HG02884 (cell line): Measurements from ENCODE around the gene PI4K2A.

ENCODE experiments used
- ATAC-seq: cut with Tn5 transposase; IDR thresholded peaks from one replicate; pipeline ENCODE4 v1.9.1; 2021; ENCODE audit warnings: mild to moderate bottlenecking, moderate library complexity; ENCODE audit not compliant: unreplicated experiment

The PI4K2A gene

DNA sequence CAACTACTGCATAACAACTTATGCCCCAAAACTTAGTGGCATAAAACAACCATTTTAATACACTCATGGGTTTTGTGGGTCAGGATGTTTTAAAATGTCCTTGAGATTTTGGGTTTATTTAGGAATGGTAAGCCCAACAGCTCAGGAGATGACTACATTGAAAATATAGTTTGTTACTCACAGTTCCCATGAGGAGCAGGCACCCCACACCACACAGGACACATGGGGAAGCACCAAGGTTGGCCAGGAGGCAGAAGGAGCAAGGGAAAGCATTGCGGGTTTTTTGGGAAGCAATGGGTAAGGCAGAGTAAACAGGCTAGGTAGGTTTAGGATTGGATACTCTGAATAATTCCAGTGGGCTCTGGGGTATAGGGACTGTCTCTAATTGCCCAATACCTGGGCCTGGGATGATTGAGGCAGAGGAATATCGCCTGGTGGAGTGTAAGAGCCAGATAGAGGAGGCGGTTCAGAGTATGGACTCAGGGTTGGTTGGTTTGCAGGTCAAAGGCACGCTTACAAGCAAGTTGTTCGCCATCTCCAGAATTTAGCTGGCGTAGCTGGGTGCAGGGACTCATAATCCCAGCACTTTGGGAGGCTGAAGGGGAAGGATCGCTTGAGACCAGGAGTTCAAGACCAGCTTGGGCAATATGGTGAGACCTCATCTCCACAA, 63.1 kb downstream of the PI4K2A start:
- ATAC-seq, result no peak

DNA sequence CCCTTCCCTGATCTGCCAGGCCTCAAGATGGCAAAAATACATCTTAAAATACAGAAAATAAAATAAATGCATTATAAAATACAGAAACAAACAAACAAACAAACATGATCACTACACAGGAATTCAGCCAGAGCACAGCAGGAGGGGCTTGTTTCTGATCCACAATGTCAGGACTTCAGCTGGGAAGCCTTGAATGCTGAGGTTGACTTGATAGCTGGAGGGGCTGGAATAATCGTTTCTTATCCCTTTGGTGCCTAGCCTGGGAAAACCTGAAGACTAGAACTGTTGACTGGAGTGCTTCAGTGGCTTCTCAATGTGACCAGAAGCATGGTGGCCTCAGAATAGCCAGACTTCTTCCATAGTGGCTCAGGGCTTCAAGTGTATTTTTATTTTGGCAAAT, 63.9 kb downstream of the PI4K2A start:
- ATAC-seq, result no peak

DNA sequence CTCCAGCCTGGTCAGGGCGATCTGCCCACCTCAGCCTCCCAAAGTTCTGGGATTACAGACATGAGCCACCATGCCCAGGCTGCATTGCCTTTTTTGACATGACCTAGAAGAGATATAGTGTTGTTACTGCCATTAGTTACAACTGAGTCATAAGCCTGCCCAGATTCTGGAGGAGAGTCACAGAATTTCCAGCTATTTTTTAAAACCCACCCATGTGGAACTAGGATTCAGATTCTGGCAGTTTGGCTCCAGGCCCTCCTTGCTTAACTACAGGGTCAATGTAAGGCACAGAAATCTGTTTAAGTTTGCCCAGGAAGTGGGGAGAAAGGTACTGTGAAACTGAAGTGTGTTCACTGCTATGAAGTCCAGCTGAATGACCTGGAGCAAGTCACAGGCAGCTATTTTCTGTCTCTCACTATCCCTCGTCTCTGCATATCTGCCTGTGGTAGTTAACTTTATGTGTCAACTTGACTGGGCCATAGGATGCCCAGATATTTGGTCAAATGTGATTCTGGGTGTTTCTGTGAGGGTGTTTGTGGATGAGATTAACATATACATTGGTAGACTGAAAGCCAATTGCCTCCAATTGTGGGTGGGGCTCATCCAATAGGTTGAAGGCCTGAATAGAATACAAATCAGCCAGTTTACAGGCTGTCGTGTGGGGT, 64.7 kb downstream of the PI4K2A start:
- ATAC-seq, result no peak

DNA sequence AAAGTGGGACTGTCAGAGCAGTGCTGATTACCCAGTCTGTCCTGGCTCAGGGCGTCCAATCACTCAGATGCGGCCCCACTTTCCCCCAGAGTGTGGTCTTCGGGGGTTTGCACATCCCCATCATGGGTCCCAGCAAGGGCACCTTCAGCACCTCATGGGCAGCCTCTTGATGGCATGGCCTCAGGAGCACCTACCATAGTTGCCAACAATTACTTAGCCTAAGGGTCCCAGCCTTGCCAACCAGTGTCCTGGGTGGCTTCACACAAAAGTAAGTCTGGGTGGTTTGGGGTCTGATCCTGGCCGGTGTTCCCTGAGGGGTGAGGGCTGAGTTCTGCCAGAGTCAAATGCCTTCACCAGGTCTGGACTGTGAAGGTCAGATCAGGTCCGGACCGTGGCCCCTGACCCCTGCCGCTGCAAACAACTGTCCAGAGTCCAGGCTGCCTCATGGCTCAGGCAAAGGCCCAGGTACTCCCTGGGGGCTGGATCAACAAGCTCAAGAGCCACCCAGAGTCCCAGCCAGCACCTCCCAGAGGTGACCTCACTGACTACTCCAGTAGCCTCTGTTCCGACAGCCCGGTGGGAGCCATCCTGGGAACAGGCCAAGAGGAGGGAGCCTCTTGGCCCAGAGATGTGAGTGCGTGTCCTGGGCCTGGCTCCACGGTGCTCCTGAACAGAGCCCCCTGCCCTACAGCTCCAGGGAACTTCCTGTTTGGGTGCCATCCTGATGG, 66.8 kb downstream of the PI4K2A start:
- no peak for ATAC-seq

DNA sequence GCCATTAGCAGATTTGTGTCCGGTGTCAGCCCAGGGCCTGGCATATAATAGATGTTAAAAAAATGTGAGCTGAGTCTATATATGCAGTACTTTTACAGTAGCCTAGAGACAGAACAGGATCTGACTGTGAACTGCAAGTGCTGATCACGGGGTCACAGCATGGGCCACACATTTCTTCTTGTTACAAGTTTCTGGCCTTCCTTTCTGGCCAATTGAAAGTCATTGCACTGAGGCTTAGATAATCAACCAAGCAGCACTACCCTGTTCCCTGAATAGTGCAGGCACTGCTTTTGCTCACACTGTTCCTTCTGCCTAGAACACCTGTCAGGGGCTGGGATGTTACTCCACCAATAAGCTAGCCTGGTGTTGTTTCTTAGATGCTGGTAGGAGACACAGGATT, 67.7 kb downstream of the PI4K2A start:
- no peak for ATAC-seq

DNA sequence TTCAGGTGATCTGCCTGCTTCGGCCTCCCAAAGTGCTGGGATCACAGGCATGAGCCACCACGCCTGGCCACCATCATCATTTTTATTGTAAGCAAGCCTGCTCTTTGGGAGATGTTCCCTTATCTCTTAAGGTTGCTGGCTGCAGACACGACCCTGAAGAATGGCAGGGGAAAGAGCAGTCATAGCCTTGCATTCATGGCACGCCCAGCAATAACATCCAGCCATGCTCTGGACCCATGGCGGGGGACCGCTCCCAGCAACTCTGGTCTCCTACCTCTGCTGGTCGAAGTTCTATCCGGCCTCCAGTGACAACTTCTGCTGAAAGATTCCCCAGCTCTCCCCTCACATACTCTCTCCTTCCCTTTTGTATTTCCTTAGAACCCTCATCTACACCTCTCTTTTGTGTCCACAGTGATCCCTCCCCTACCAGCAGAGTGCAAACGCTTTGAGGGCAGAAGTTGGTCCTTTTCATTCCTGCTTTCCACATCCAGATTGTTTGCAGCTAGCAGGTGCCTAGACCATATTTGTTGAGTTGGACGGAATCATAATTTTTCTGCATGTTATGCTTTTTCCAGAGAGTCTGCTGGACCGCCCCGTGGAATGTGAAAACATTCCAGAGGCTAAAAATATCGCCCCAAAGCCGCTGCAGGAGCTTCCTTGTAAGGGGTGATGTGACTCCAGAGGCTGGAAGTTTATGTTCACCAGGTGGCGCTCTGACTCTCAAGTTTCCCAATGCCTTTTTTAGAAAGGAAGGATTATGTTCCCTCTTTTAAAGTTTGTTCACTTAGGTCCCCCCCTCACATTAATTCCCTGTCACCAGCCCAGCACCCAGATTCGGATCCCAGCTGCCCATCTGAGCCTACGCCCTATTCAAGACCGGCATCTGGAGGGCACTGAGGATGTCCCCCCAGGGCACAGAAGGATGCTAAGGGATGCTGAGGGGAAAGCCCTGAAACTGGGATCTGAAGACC, 68.8 kb downstream of the PI4K2A start:
- no peak for ATAC-seq

DNA sequence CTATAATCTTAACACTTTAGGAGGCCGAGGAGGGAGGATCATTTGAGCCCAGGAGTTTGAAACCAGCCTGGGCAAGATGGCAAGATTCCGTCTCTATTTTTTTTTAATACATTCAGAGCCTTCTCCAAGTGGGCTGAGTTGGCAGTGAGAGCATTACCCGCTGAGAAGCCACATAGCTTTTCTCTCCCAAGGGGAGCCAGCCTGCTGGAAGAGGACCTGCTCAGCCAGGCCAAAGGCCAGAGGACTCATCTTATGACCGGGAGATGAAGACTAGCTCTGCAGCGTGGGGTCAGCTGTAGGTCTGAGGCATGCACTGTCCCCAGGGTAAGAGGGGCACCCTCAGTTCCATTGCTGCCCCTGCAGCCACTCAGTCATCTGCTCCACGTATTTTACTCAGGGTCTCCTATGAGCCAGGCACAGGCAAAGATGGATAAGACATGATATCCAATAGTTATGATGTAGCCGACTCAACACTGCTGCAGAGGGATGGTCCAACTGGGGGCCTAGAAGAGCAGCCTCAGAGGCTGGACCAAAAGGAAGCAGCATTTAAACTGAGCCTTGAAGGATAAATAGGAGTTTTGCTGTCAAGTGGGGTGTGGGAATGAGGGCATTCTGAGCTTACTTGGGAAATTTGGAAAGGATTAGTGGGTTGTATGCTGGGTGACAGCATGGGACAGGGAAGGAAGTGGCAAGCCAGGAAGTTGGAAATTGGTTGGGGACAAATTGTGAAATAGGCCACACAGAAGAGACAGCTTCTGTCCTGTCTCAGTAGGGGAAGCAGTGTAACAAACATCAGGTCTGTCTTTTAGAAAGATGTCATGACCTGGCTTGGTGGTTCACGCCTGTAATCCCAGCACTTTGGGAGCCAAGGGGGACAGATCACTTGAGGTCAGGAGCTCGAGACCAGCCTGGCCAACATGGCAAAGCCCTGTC, 71.4 kb downstream of the PI4K2A start:
- no peak for ATAC-seq

DNA sequence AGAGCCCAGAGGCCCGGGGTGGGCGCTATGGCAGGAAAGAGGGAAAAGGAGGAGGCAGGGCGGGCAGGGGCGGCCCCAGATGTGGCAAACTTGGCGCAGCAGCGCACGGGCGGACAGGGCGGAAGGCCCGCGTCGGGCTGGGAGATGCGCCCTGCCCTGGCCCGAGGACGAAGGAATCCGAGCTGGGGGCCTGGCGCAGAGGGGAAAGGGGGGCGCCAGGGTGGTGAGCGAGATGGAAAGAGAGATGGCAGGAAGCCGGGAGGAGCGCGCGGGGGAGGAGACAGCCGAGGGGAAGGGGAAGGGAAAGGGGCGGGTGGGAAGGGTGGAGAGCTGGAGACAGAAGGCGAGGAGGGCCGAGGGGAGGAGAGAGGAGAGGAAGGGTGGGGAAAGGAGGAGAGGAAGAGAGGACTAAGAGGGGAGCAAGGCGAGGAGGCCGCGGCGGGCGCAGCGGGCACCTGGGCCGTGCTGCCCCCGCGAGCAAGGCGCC, 72.9 kb downstream of the PI4K2A start, which contains the start of gene MARVELD1:
Gene MARVELD1, plus strand, starts transcription at position 392 of the 487 bp plus-strand sequence. CDS start 147 bp downstream, outside the sequence.
- no peak for ATAC-seq

DNA sequence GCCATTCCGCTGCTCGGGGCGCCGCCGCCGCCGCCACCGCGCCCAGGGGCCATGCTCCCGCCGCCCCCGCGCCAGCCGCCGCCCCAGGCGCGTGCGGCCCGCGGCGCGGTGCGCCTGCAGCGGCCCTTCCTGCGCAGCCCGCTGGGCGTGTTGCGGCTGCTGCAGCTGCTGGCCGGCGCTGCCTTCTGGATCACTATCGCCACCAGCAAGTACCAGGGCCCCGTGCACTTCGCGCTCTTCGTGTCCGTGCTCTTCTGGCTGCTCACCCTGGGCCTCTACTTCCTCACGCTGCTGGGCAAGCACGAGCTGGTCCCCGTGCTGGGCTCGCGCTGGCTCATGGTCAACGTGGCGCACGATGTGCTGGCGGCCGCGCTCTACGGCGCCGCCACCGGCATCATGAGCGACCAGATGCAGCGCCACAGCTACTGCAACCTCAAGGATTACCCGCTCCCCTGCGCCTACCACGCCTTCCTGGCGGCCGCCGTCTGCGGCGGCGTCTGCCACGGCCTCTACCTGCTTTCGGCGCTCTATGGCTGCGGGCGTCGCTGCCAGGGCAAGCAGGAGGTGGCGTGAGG, 73.4 kb downstream of the PI4K2A start:
- peak; percentile 67 for ATAC-seq

DNA sequence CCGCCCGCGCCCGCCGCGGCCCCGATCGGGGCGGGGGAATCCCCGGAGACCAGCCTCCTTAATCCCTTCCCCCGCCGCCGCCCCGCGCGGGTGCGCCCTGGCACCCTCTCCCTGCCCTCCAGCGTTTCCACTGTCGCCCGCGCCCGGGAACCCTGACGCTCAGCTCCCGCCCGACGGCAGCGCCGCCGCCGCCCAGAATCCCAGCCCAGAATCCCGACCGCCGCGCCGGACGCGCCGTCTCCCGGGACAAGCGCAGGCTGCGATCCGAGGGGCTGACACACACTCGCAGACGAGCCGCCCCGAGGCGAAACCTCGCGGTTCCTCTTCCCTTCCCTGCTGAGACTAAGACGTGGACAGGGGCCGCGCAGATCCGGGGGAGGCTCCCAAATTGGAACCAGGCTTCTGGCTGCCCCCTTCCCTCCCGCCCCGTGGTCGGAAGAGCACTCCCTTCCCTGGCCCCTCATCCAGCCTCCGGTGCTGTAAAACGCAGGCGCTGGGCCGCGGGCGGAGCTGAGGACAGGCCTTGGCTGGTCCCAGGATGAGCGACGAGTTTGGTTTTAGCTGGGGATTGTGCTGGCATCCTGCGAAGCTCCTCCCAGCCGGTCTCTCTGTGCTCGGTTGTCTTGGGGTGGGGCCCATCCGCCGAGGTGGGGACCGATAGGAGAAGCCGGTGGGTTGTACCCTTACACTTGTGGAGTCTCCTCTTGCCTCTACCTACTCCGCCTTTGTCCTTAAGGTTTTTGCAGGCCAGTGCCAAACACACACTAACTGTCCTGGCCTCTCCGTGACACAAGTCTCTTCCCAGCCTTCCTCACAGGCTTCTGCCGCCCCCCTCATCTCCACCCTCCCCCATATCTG, 74.2 kb downstream of the PI4K2A start:
- peak; percentile 25 for ATAC-seq

DNA sequence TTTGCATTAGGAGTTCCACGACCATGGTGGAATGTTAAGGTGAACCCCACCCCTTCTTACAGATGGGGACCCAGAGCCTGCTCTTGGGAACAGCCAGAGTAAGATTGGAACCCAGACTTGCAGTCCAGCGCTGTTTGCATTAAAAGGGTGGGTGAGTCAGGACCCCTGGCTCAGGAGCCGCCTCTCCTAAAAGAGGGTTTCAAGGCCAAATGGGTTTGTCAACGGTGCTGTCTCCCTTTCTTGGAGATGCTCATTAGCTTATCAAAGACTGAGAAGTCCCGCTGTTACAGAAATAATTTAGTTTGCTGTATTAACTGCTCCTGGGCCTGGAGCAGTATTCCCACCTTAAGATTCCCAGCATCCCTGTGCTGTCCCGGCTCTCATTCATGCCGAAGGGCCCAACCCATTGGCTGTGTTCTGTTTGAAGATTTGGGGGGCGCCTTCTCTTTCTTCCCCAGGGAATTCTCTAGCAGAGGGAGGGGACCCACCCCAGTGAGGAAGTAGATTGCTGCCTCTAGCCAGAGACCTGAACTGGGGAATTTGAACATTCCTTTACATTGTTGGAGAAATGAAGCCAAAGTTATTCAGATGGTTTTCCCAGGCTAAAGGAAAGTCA, 74.9 kb downstream of the PI4K2A start:
- no peak for ATAC-seq

DNA sequence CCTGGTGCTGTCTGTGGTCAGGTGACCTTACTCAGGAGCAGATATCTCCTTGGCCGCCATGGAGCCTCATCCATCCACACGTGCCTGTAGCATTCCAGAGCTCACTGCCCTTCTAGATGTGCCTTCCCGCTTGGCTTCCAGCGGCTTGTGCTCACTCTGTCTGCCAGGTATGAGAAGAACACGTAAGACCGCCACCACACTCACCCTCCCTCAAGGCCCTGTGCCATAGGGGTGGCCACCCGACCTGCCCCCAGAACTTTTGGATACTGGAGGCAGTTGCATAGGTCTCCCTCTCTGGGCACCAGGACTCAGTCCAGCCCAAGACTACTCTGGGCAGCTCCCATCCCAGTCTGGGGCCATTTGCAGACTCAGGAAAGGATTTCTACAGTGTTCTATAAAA, 77.2 kb downstream of the PI4K2A start:
- no peak for ATAC-seq

DNA sequence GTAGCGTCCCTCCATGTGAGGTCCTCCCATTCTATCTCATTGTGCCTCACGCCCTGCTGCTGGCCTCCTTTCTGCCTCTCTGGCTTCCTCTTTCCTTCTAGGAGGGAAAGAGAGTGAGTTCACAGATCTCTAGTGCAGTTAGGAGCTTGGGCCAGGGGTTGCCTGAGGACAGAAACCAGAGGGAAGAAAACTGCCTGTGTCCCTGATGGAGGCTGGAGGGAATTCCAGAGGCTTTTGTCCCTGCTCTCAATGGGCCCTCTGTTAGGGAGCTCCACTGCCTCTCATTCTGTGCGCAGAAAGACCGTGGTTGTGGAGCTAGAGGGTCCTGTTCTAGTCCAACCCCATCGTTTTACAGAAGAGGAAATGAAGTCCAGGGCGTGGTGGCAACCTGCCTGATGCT, 77.7 kb downstream of the PI4K2A start:
- no peak for ATAC-seq

DNA sequence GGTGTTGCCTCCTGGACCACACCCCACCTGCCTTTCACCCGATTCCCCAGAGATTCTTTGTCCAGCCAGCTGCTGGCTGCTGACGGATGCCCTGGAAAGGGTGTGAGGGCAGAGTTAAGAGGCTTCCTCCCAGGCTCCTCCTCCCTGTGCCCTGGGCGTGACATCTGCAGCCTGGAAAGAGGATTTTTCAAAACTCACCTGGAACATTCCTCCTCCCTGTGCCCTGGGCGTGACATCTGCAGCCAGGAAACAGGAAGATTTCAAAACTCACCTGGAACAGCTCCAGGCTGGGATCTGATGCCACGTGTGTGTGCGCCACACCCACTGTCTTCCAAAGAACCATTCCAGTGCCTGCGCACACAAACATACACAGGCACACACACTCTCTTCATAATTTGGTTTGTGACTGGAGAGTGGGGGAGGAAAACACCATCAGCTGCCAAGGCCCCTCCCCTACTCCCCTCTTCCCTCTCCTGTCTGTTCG, 78.2 kb downstream of the PI4K2A start:
- ATAC-seq, result no peak

DNA sequence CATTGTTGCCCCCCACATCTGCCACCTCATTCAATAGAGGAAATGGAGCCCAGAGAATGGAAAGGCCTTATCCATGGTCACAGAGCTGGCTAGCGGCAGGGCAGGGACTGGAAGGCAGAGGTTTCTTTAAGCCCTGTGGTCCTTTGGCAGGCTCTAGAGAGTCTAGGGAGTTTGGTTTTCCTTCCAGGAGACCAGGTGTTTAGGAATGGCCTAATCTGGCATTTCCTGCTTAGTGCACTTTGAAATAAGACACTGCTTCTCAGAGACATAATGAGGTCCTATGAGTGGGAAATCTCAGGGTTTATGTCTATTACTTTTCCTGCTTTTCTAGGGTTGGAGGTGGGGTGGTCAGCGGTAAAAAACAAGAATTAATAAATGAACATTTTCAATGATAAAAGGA, 79.1 kb downstream of the PI4K2A start:
- ATAC-seq, result no peak

DNA sequence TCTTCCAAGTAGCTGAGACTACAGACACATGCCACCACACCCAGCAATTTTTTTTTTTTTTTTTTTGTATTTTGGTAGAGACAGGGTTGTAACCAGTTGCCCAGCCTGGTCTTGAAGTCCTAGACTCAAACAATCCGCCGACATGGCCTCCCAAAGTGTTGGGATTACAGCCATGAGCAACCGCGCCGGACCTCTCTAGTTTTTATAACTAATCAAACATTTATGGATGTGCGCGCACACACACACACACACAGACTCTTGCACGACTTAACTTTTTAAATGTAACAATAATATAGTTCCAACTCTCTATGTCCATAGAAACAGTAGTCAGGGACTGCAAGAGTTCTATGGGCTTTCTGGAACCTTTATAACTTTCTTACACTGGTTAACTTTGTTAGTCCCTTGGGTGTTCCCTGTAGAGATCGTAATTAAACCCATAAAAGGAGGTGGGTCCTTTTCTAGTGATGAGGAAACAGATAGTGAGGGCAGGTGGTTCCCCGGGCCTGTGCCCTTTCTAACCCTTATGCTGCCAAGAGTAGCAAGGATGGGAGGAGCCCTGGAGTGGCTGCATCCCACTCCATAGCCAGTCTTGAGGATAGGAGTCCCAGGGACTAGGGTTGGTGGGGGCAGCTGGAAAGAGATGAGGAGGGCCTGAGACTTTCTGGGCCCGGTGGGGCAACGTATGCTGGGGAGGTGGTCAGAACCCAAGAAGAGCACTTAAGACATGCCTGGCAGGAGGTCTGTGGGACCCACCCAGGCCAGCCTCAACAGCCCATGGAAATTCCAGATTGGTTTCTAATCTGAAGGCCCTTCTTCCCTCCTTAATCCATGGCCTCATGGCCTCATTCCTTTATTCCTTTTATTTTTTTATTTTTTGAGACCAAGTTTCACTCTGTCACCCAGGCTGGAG, 81.7 kb downstream of the PI4K2A start:
- no peak for ATAC-seq

DNA sequence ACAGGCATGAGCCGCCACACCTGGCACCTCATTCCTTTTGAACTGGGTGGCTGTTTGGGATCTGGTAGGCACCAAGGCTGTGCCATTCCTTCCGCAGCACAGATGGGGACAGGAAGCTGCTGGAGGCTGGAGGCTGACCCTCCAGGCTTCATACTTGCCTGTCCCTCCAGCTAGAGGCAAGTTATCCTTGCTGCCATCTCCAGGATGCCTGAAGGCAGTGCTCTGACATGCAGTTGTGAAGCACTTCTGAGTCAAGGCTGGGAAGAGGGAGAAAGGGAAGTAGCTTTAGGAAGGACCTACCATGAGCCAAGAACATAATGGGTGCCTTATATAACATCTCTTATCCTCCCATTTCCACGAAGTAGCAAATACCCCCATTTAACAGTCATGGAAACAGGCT, 82.5 kb downstream of the PI4K2A start:
- ATAC-seq, result no peak
